BJ (cell line): ENCODE data around the gene CCDC146. TPM values are rescaled to one million over a fixed set of nuclear protein-coding genes. Genes with fewer than 3 reads are reported as not detected.
A peak's percentile ranks its signal among the peaks of the same experiment; 100 is the strongest.

ENCODE experiments used
- CTCF ChIA-PET: fragments of 350-600 bp; formaldehyde crosslinking; extraction: SDS; loops from one replicate; lab custom pipeline; 2021; ENCODE audit warnings: antibody characterized with exemption, inconsistent platforms; lab: Yijun Ruan, JAX
- POLR2A ChIA-PET: fragments of 300-600 bp; sonication (Branson Sonifier 250); formaldehyde crosslinking; extraction: SDS; loops from one replicate; lab custom pipeline; 2021; ENCODE audit warnings: antibody characterized with exemption; lab: Charles Lee
- DNase-seq: peaks from one replicate; pipeline ENCODE4 v3.0.0-alpha.2; 2011; ENCODE audit warnings: low read depth
- H3K27me3 ChIP-seq: 2 replicates; pipeline ENCODE4 v1.6.0; 2011; ENCODE audit warnings: low read length; ENCODE audit not compliant: control insufficient read depth, insufficient read depth
- H3K36me3 ChIP-seq: 2 replicates; pipeline ENCODE4 v1.5.1; 2011; ENCODE audit warnings: low read length; ENCODE audit not compliant: control insufficient read depth, insufficient read depth
- H3K4me3 ChIP-seq: 2 replicates; pipeline ENCODE4 v1.5.1; 2011; ENCODE audit warnings: low read depth, mild to moderate bottlenecking, control low read depth, low read length
- polyA plus RNA-seq: library from polyadenylated mRNA; depleted of rRNA; stranded (reverse); fragments of >200 nt; gene quantifications from 2 replicates; pipeline ENCODE4 v1.2.3, GENCODE V29; 2011
- TF ChIP-seq, protein P1 (sequence below): IDR thresholded peaks from 2 replicates; pipeline ENCODE4 v1.5.1; 2011; ENCODE audit warnings: low read depth, mild to moderate bottlenecking, control low read depth, inconsistent platforms, low read length, moderate library complexity; ENCODE audit not compliant: insufficient read depth

CCDC146 gene
- polyA plus RNA-seq, 1 experiment: 1.3 TPM

DNA sequence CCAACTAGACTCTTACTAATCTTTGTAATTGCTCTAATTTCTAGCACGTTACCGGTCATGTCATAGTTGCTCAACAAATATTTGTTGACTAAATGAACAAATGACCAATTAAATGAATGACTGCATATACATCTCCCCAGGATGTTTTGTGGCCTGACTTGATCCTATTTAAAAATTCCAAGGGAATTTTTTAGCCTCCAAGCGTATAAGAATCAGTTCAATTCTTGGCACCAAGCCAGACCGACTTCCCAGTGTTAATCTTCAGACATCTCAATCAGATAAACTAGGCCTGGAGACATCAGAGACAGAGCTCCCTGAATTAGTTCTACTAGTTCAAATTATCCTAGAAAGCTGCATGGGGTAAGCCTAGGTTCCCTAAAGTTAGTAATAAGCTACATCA is 197.7 kb downstream of the CCDC146 start:
- POLR2A ChIA-PET: no interaction called here
- no peaks in the 10 kb centered on the region for H3K27me3 ChIP-seq
- TF ChIP-seq, protein P1, sequence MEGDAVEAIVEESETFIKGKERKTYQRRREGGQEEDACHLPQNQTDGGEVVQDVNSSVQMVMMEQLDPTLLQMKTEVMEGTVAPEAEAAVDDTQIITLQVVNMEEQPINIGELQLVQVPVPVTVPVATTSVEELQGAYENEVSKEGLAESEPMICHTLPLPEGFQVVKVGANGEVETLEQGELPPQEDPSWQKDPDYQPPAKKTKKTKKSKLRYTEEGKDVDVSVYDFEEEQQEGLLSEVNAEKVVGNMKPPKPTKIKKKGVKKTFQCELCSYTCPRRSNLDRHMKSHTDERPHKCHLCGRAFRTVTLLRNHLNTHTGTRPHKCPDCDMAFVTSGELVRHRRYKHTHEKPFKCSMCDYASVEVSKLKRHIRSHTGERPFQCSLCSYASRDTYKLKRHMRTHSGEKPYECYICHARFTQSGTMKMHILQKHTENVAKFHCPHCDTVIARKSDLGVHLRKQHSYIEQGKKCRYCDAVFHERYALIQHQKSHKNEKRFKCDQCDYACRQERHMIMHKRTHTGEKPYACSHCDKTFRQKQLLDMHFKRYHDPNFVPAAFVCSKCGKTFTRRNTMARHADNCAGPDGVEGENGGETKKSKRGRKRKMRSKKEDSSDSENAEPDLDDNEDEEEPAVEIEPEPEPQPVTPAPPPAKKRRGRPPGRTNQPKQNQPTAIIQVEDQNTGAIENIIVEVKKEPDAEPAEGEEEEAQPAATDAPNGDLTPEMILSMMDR: no peak
- CTCF ChIA-PET: no interaction called here
- DNase-seq: no peak
- no peak overlapping the region for H3K4me3 ChIP-seq
- no peaks in the 10 kb centered on the region for H3K36me3 ChIP-seq

GRCh38 chr7:77320714-77321113 is 198.3 kb downstream of the CCDC146 start:
- TF ChIP-seq, protein P1: no peak
- no peak for DNase-seq
- Histone ChIP-seq H3K4me3 (no peak overlapping the region), H3K36me3 (no peaks in the 10 kb centered on the region), H3K27me3 (no peaks in the 10 kb centered on the region)
- ChIA-PET POLR2A (no interaction called here), CTCF (no interaction called here)

GRCh38 chr7:77321300-77321699 is 198.9 kb downstream of the CCDC146 start:
- CTCF ChIA-PET: interaction anchor here (1.8 kb wide), 1 partner anchor 11 kb away, joined by 4 read pairs; no protein-coding TSS in a partner anchor
- Histone ChIP-seq H3K36me3 (no peaks in the 10 kb centered on the region), H3K4me3 (no peak overlapping the region), H3K27me3 (no peaks in the 10 kb centered on the region)
- TF ChIP-seq, protein P1: no peak
- peak; percentile 28 for DNase-seq
- POLR2A ChIA-PET: no interaction called here

DNA sequence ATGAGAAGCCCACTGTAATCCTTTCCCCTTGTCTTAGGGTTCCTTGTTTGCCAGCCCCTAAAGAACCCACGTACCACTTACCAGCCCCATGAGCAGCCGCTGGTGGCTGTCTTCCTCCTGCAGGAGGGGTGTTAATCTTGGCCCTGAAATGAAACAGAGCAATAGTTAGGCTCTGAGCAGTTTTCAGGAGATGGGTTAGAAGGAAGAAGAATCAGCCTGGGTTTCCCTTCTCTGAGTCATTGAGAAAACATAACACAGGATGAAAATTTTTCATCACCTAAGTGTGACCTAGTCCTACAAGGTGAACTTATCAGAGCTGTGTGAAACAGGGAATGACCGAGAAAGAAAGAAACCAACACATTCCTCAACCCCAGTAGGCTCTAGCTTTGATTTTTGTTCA is 203.7 kb downstream of the CCDC146 start:
- no peaks in the 10 kb centered on the region for H3K27me3 ChIP-seq
- no peaks in the 10 kb centered on the region for H3K36me3 ChIP-seq
- CTCF ChIA-PET: no interaction called here
- TF ChIP-seq, protein P1: no peak
- POLR2A ChIA-PET: no interaction called here
- DNase-seq: no peak
- no peak overlapping the region for H3K4me3 ChIP-seq

GRCh38 chr7:77327067-77327931 is 204.9 kb downstream of the CCDC146 start:
- ChIA-PET CTCF (interaction anchor here (0.8 to 1.2 kb wide), 3 partner anchors 77 to 80 kb away, joined by 3 to 5 read pairs (median 3); no protein-coding TSS in a partner anchor), POLR2A (interaction anchor here (0.6 kb wide), 1 partner anchor 25 kb away, joined by 3 read pairs; no protein-coding TSS in a partner anchor)
- Histone ChIP-seq H3K4me3 (no peak overlapping the region), H3K36me3 (no peaks in the 10 kb centered on the region), H3K27me3 (no peaks in the 10 kb centered on the region)
- peak; percentile 29 for DNase-seq
- TF ChIP-seq, protein P1: no peak
